Right cardiac atrium (tissue), 5 donors: ENCODE measurements around the gene LEO1. TPM values are rescaled to one million over a fixed set of nuclear protein-coding genes. Genes with fewer than 3 reads are reported as not detected.
A peak's percentile ranks its signal among the peaks of the same experiment; 100 is the strongest.

Experiments
- ATAC-seq, 2 donors: fragments of 200-7000 bp; cut with Tn5 transposase; one replicate each; pipeline versions ENCODE4 v1.8.0 to v1.9.1; 2020; ENCODE audit warnings: moderate library complexity in 2 of 2, mild to moderate bottlenecking in 1 of 2
- DNase-seq, 3 donors: peaks; one replicate each; pipeline ENCODE4 v3.0.0-alpha.2; 2020
- H3K27ac ChIP-seq: one replicate; pipeline ENCODE4 v1.5.1; 2013; ENCODE audit warnings: mild to moderate bottlenecking, low read length, control low read depth, moderate library complexity
- H3K27me3 ChIP-seq: one replicate; pipeline ENCODE4 v1.6.1; 2013; ENCODE audit not compliant: control insufficient read depth, insufficient read depth
- H3K4me1 ChIP-seq: one replicate; pipeline ENCODE4 v1.6.1; 2013; ENCODE audit warnings: low read length; ENCODE audit not compliant: control insufficient read depth, insufficient read depth
- H3K4me3 ChIP-seq: one replicate; pipeline ENCODE4 v1.5.1; 2013; ENCODE audit warnings: low read length, control low read depth
- H3K9me3 ChIP-seq: one replicate; pipeline ENCODE4 v1.6.1; 2013; ENCODE audit warnings: low read length; ENCODE audit not compliant: control insufficient read depth
- WGBS: extraction: QIAGEN DNeasy Blood & Tissue Kit; methylation state at CpG from one replicate; pipeline ENCODE4 v1.1.7; 2013; 5-methylcytosine and 5-hydroxymethylcytosine counted together
- intact Hi-C, 4 donors: fragments of 100-400 bp; cut with DNase I; formaldehyde crosslinking; loops; one replicate each; pipeline versions ENCODE4 v1.11.0 to v1.14.0; 2022 to 2023
- polyA plus RNA-seq: library from polyadenylated mRNA; stranded (reverse); fragments of 200-250 nt; gene quantifications from one replicate; pipeline ENCODE4 v1.2.3, GENCODE V29; 2013
- total RNA-seq, 4 donors: library from RNA; stranded (reverse); fragmentation: NEBNext Ultra II Directional; extraction: Animal tissue kit (Norgen Biotek cat#: 25700); gene quantifications; one replicate each; pipeline ENCODE4 v1.2.1, GENCODE V29; 2021
- donor health status: healthy with polysubstance abuse.
- donor health status: DM: no; HTN: yes; CAD: no.
- donor health status: DM: no; HTN: no; CAD: no.
- donor health status: DM: no; HTN: yes; CAD: no; lungs with severe emphysema.
- donor health status: DM: yes; HTN: yes; CAD: no.

The LEO1 gene
- total and polyA plus RNA-seq, 5 donors: 7.9 to 11.8 (median 10.8) TPM

- intact Hi-C loops: no loop called here
- no peak overlapping the region for H3K27ac ChIP-seq
- ATAC-seq (peak in 1 of 2 donors; percentile 63), DNase-seq (no peak)
- no peaks in the 10 kb centered on the region for H3K9me3 ChIP-seq
- no peak overlapping the region for H3K4me3 ChIP-seq
- no peaks in the 10 kb centered on the region for H3K27me3 ChIP-seq
- H3K4me1 ChIP-seq: peaks cover 3% of the 10 kb centered on the region
- WGBS: 61% methylated on average over 2 of the region's 2 CpGs
Observed at GRCh38 chr15:52002351-52002750, 30.8 kb upstream of the LEO1 start.

GRCh38 chr15:51992953-51993352, 21.4 kb upstream of the LEO1 start:
- Histone ChIP-seq H3K4me1 (peaks cover 4% of the 10 kb centered on the region), H3K27me3 (no peaks in the 10 kb centered on the region), H3K4me3 (no peak overlapping the region), H3K27ac (no peak overlapping the region), H3K9me3 (no peaks in the 10 kb centered on the region)
- WGBS: 73% methylated on average over 1 of the region's 1 CpG
- ATAC-seq (no peak), DNase-seq (no peak)
- intact Hi-C loops: no loop called here

- Histone ChIP-seq H3K27ac (no peak overlapping the region), H3K4me1 (peaks cover 4% of the 10 kb centered on the region), H3K9me3 (no peaks in the 10 kb centered on the region), H3K27me3 (no peaks in the 10 kb centered on the region), H3K4me3 (no peak overlapping the region)
- no peak for ATAC-seq
- no peak for DNase-seq
- WGBS: 84% methylated on average over 4 of the region's 4 CpGs
- intact Hi-C loops: no loop called here
Observed at GRCh38 chr15:51991141-51991540, 19.6 kb upstream of the LEO1 start.

- intact Hi-C loops: loop anchor here in 2 of 4 donors (5.0 kb wide), 1 partner anchor 95 kb away; no protein-coding TSS in a partner anchor
- ATAC-seq: no peak
- H3K27ac ChIP-seq: no peak overlapping the region
Observed at GRCh38 chr15:51982770-51983103, 11.2 kb upstream of the LEO1 start.

GRCh38 chr15:51982013-51982769, 10.6 kb upstream of the LEO1 start:
- intact Hi-C loops: loop anchor here in 2 of 4 donors (5.0 kb wide), 1 partner anchor 95 kb away; no protein-coding TSS in a partner anchor
- Histone ChIP-seq H3K27ac (peak overlapping the region; percentile 70), H3K27me3 (no peaks in the 10 kb centered on the region), H3K9me3 (no peaks in the 10 kb centered on the region), H3K4me3 (peak overlapping the region; percentile 44), H3K4me1 (peaks cover 2% of the 10 kb centered on the region)
- WGBS: 9% methylated on average over 7 of the region's 7 CpGs
- DNase-seq: peak in 1 of 3 donors; percentile 22
- ATAC-seq: peak; percentile 80 to 86

More at GRCh38 chr15:51982770-51983103, 11.2 kb upstream of the LEO1 start:
- no peak for DNase-seq
- no peaks in the 10 kb centered on the region for H3K27me3 ChIP-seq
- no peaks in the 10 kb centered on the region for H3K9me3 ChIP-seq
- H3K4me1 ChIP-seq: peaks cover 2% of the 10 kb centered on the region
- H3K4me3 ChIP-seq: no peak overlapping the region

GRCh38 chr15:51973775-51974174, 2.2 kb upstream of the LEO1 start:
- no peak overlapping the region for H3K27ac ChIP-seq
- intact Hi-C loops: loop anchor here in 2 of 4 donors (10.0 kb wide), 1 partner anchor 101 kb away; no protein-coding TSS in a partner anchor
- H3K9me3 ChIP-seq: no peaks in the 10 kb centered on the region
- ATAC-seq: no peak
- no peaks in the 10 kb centered on the region for H3K27me3 ChIP-seq
- WGBS: 96% methylated on average over 4 of the region's 4 CpGs
- H3K4me3 ChIP-seq: no peak overlapping the region
- no peaks in the 10 kb centered on the region for H3K4me1 ChIP-seq
- no peak for DNase-seq

GRCh38 chr15:51973220-51973619, 1.6 kb upstream of the LEO1 start:
- Histone ChIP-seq H3K27me3 (no peaks in the 10 kb centered on the region), H3K4me3 (no peak overlapping the region), H3K4me1 (no peaks in the 10 kb centered on the region), H3K9me3 (no peaks in the 10 kb centered on the region), H3K27ac (no peak overlapping the region)
- DNase-seq (no peak), ATAC-seq (no peak)
- intact Hi-C loops: loop anchor here in 2 of 4 donors (10.0 kb wide), 1 partner anchor 102 kb away; no protein-coding TSS in a partner anchor
- 91% methylated on average over 5 of the region's 5 CpGs for WGBS

- 1% methylated on average over 7 of the region's 7 CpGs for WGBS
- peak overlapping the region; percentile 67 for H3K4me3 ChIP-seq
- H3K9me3 ChIP-seq: no peaks in the 10 kb centered on the region
- H3K4me1 ChIP-seq: no peaks in the 10 kb centered on the region
- intact Hi-C loops: loop anchor here in 2 of 4 donors (10.0 kb wide), 1 partner anchor 104 kb away; no protein-coding TSS in a partner anchor
- no peak for ATAC-seq
- H3K27ac ChIP-seq: peak overlapping the region; percentile 91
- no peak for DNase-seq
- no peaks in the 10 kb centered on the region for H3K27me3 ChIP-seq
Observed at GRCh38 chr15:51971032-51971374, 575 bp downstream of the LEO1 start.

GRCh38 chr15:51970132-51970817, 1.3 kb downstream of the LEO1 start:
- no peaks in the 10 kb centered on the region for H3K4me1 ChIP-seq
- no peak for ATAC-seq
- no peaks in the 10 kb centered on the region for H3K9me3 ChIP-seq
- WGBS: 78% methylated on average over 4 of the region's 4 CpGs
- no peak overlapping the region for H3K4me3 ChIP-seq
- no peak overlapping the region for H3K27ac ChIP-seq
- intact Hi-C loops: loop anchor here in 2 of 4 donors (10.0 kb wide), 1 partner anchor 105 kb away; no protein-coding TSS in a partner anchor
- H3K27me3 ChIP-seq: no peaks in the 10 kb centered on the region
- no peak for DNase-seq

GRCh38 chr15:51969728-51970127, 1.9 kb downstream of the LEO1 start:
- Histone ChIP-seq H3K4me3 (no peak overlapping the region), H3K9me3 (no peaks in the 10 kb centered on the region), H3K27ac (no peak overlapping the region), H3K4me1 (no peaks in the 10 kb centered on the region), H3K27me3 (no peaks in the 10 kb centered on the region)
- ATAC-seq (no peak), DNase-seq (no peak)
- 82% methylated on average over 4 of the region's 4 CpGs for WGBS
- intact Hi-C loops: loop anchor here in 2 of 4 donors (10.0 kb wide), 1 partner anchor 105 kb away; no protein-coding TSS in a partner anchor

- Histone ChIP-seq H3K9me3 (no peaks in the 10 kb centered on the region), H3K4me3 (no peak overlapping the region), H3K27ac (no peak overlapping the region), H3K27me3 (no peaks in the 10 kb centered on the region), H3K4me1 (no peaks in the 10 kb centered on the region)
- ATAC-seq: no peak
- 84% methylated on average over 6 of the region's 6 CpGs for WGBS
- DNase-seq: no peak
- intact Hi-C loops: no loop called here
Observed at GRCh38 chr15:51967583-51967982, 4.0 kb downstream of the LEO1 start.
